ENCODE data around the gene CNN1.
A peak's percentile ranks its signal among the peaks of the same experiment; 100 is the strongest.

CNN1 gene

GRCh38 chr19:11534538-11534937, 4.1 kb upstream of the CNN1 start:
- no peak for DNase-seq (ENCODE audit: low read depth in 4 of 4, low spot score in 1 of 4)

GRCh38 chr19:11534948-11535347, 3.7 kb upstream of the CNN1 start:
- DNase-seq (ENCODE audit: low read depth in 4 of 4, low spot score in 1 of 4) = no peak

- DNase-seq (ENCODE audit: low read depth in 4 of 4, low spot score in 1 of 4) = peak; percentile 67 to 82 (median 76)
Measured at GRCh38 chr19:11535792-11536595, 2.7 kb upstream of the CNN1 start.

- DNase-seq (ENCODE audit: low read depth in 4 of 4, low spot score in 1 of 4) = no peak
Measured at GRCh38 chr19:11539495-11540365, 1.1 kb downstream of the CNN1 start.

- DNase-seq (ENCODE audit: low read depth in 4 of 4, low spot score in 1 of 4) = no peak
Measured at GRCh38 chr19:11540645-11541044, 2.0 kb downstream of the CNN1 start.

GRCh38 chr19:11541238-11541637, 2.6 kb downstream of the CNN1 start:
- DNase-seq (ENCODE audit: low read depth in 4 of 4, low spot score in 1 of 4) = no peak

- no peak for DNase-seq (ENCODE audit: low read depth in 4 of 4, low spot score in 1 of 4)
Measured at GRCh38 chr19:11547929-11548700, 9.5 kb downstream of the CNN1 start.

GRCh38 chr19:11549386-11549953, 10.8 kb downstream of the CNN1 start:
- no peak for DNase-seq (ENCODE audit: low read depth in 4 of 4, low spot score in 1 of 4)

- no peak for DNase-seq (ENCODE audit: low read depth in 4 of 4, low spot score in 1 of 4)
Measured at GRCh38 chr19:11550265-11550664, 11.6 kb downstream of the CNN1 start.

GRCh38 chr19:11551603-11552235, 13.1 kb downstream of the CNN1 start:
- DNase-seq (ENCODE audit: low read depth in 4 of 4, low spot score in 1 of 4) = no peak

GRCh38 chr19:11552666-11553372, 14.2 kb downstream of the CNN1 start:
- no peak for DNase-seq (ENCODE audit: low read depth in 4 of 4, low spot score in 1 of 4)

- DNase-seq (ENCODE audit: low read depth in 4 of 4, low spot score in 1 of 4) = no peak
Measured at GRCh38 chr19:11554160-11554559, 15.5 kb downstream of the CNN1 start.

GRCh38 chr19:11555246-11555645, 16.6 kb downstream of the CNN1 start:
- no peak for DNase-seq (ENCODE audit: low read depth in 4 of 4, low spot score in 1 of 4)

- DNase-seq (ENCODE audit: low read depth in 4 of 4, low spot score in 1 of 4) = no peak
Measured at GRCh38 chr19:11556634-11557420, 18.2 kb downstream of the CNN1 start.

GRCh38 chr19:11558881-11559828, 20.5 kb downstream of the CNN1 start, which contains the start of gene ELOF1:
ELOF1 (minus strand) TSS chr19:11559230; CDS start chr19:11554347, 4,883 bp downstream.
- peak; percentile 85 to 96 (median 96) for DNase-seq (ENCODE audit: low read depth in 4 of 4, low spot score in 1 of 4)

GRCh38 chr19:11560404-11561051, 21.9 kb downstream of the CNN1 start:
- peak in 1 of 4 experiments; percentile 43 for DNase-seq (ENCODE audit: low read depth in 4 of 4, low spot score in 1 of 4)

- DNase-seq (ENCODE audit: low read depth in 4 of 4, low spot score in 1 of 4) = no peak
Measured at GRCh38 chr19:11563532-11563931, 24.9 kb downstream of the CNN1 start.

All from stimulated activated CD4-positive, alpha-beta T cell treated with anti-CD3 and anti-CD28 coated beads, Interleukin-1b, Interleukin-23, amount 100 ng/mL, for 24 hours (primary cell).